NCI-H2107 treated with DMSO at 0.1 percent for 48 hours (cell line): ENCODE results near the gene NUDT17.

Experiments
- DNase-seq: peaks from one replicate; lab custom pipeline; 2025; ENCODE audit not compliant: unreplicated experiment; lab: John Stamatoyannopoulos, UW

Gene NUDT17

DNA sequence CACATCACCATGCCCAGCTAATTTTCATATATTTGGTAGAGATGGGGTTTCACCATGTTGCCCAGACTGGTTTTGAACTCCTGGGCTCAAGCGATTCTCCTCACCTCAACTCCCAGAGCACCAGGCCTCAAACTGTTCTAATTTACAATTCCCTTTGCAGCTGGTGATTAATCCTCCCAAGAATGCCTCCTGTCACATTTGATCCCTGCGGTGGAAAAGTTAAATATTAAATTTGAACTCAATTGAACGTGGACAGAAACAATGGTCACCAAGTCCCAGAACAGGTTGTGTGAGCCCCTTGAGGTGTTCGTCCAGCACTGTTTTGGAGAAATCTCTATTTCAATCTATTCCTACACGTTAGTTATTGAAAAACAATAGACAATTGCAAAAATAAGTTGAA lies 42.2 kb downstream of the NUDT17 start:
- DNase-seq: no peak

DNA sequence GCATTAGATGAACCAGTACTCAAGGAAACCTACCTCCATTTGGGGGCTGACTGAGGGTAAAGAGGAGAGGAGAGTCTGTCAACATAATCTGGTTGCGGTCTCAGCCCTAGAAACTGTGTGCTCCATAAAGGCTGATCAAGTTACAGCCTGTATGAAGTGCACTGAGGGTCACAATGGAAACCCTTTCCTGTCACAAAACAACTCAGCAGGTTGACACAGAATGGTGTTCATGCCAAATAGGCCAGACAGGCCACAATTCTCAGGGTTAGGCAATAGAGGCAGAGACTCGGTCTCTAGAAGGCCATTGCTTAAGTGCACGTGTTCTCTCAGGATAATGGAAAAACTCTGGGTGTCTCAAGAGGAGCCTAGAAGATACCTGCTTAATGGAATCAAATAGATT lies 44.3 kb downstream of the NUDT17 start:
- DNase-seq: peak; percentile 98

GRCh38 chr1:145891143-145891542 lies 45.7 kb downstream of the NUDT17 start:
- DNase-seq: no peak

GRCh38 chr1:145891587-145892485 lies 46.4 kb downstream of the NUDT17 start:
- DNase-seq: peak; percentile 99

DNA sequence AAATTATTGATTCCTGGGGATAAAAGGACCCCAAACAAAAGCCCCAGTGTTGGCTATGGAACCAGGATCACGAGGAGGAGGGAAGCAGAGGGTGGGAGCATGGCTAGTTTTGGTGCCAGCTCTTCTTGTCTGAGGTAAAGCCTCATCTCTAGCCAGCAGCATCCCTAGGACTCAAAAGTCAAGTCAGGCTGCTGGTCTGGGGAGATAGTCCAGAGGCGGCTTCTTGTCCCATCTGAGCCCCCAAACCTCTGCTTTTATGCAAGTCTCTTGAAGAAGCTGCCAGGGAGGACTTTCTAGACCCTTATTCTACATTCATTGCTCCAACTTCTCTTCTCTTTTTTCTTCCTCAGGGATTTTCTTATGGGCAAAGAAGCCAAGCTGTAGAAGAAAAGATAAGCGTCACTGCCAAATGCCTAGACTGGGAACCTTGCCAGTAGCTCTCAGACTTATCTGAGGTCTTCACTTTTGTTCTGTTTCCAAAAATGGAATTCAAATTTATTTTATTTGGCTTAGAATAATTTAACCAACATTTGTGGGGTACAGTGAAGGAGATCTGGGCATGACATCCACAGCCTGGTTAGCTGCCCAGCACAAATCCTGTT lies 47.2 kb downstream of the NUDT17 start:
- DNase-seq: no peak

GRCh38 chr1:145893306-145894055 lies 48.1 kb downstream of the NUDT17 start:
- DNase-seq: no peak

GRCh38 chr1:145895471-145895870 lies 50.0 kb downstream of the NUDT17 start:
- DNase-seq: no peak

- no peak for DNase-seq
Measured at GRCh38 chr1:145897969-145898368, 52.5 kb downstream of the NUDT17 start.
